Measurements from ENCODE around the gene C2CD2.

Gene C2CD2

GRCh38 chr21:41903559-41904351 lies 50.1 kb downstream of the C2CD2 start:
- no peak for DNase-seq

DNA sequence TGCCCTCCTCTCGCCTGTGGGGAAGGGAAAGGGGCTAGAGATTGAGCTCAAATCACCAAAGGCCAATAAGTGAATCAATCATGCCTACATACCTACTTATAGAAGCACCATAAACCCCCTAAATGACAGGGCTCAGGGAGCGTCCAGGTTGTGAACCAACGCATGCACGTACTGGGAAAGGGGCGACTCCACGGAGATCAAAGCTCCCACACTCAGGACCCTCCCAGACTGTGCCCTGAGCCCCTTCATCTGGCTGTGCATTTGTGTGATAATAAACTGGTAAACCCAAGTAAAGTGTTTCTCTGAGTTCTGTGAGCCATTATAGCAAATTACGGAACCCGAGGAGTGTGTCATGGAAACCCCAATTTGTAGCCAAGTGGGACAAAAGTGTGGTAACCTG lies 50.9 kb downstream of the C2CD2 start:
- no peak for DNase-seq

GRCh38 chr21:41901782-41902181 lies 52.0 kb downstream of the C2CD2 start:
- DNase-seq, result no peak

- DNase-seq, result no peak
These were observed 52.7 kb downstream of the C2CD2 start for GRCh38 chr21:41901099-41901498.

GRCh38 chr21:41900401-41900800 lies 53.4 kb downstream of the C2CD2 start:
- DNase-seq, result no peak

GRCh38 chr21:41899426-41900202 lies 54.2 kb downstream of the C2CD2 start:
- DNase-seq, result no peak

GRCh38 chr21:41898998-41899397 lies 54.8 kb downstream of the C2CD2 start:
- no peak for DNase-seq

GRCh38 chr21:41897700-41898099 lies 56.1 kb downstream of the C2CD2 start:
- DNase-seq, result no peak

DNA sequence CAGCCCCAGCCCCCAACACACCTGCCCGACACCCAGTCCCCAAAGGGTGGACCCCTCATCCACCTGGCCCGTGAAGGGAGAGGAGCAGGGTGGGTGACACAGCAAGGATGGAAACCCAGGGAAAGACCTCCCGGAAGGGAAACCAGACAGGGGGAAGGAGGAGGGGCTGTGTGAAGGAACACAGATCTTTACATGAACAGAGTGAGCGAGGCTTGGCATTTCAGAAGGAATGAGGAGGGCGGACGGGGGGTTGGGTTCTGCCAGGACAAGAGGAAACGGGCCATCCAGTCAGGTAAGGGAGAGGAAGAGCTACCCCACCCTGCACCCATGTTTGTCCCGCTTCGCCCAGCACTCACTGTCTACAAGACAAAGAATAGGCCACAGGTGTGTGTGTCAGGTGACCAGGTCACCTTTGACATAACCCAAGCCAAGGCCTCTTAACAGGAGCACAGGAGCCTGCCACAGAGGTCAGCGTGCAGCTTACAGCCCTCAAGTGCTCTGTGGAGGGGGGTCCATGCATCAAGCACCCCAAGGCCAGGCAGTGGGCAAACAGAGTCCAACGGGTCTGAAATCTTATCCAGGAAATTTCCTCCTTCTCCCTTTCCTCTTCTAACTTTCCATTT lies 56.7 kb downstream of the C2CD2 start:
- DNase-seq, result no peak

- DNase-seq, result no peak
These were observed 58.0 kb downstream of the C2CD2 start for GRCh38 chr21:41895643-41896493.

DNA sequence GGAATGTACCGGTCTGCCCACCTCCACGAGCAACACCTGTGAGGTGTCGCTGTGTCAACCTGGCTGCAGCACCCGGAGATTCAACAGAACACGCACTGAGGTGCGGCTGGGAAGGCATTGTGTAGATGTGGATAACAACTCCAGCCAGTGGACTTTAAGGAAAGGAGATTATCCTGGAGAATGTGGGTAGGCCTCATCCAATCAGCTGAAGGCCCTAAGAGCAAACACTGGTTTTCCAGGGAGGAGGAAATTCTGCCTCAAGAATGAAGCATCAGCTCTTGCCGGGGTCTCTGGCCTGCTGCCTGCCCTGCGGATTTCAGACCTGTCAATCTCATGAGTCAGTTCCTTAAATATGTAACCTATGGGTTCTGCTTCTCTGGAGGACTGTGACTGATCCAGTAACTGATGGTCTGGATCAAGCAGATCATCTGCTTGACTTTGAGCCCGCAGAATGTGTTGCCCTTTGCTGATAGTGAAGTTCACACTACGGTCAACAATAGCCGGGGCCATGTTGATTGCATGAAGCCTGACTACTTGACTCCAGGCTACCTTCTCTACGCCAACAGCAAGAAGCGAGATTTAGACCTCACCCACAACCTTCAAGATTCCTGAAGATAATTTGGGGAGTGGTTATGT lies 58.8 kb downstream of the C2CD2 start:
- no peak for DNase-seq

DNA sequence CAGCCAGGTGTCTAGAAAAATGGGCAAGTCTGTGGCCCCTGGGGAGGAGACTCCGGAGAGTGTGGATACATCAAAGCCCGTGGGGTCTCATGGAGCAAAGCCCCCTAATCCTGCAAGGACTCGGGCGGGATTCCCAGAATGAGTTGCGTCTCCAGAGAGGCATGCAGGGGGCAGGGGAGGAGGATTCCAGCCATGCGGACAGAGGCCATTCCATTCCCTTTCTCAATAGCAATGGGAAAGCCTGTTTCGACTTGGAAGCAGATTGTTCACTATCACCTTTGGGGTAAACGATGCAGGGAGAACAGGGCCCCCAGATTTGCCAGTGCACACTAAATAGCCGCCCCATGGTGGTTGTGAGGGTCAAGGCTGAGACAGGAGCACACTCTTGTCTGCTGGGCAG lies 59.3 kb downstream of the C2CD2 start:
- DNase-seq, result no peak

GRCh38 chr21:41892726-41893125 lies 61.1 kb downstream of the C2CD2 start:
- no peak for DNase-seq

DNA sequence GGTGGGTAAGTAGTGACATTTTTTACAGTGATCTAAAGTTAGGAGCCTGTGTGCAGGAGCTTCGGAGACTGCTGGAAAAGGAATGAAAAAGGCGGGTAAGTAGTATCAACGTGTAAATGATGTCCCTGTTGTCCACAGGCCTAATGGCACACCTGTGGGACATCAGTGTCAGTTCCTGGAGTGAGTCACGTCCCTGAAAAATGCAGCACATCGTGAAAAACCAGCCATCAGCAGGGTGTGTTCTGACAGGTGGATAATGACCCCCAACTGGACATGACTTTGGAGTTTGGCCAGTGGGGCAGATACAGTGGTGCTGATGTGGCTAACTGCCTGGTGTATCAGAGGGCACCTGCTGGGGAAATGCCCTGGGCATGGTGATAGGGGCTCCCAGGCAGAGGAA lies 62.7 kb downstream of the C2CD2 start:
- no peak for DNase-seq

- no peak for DNase-seq
These were observed 63.5 kb downstream of the C2CD2 start for GRCh38 chr21:41890355-41890754.

- DNase-seq, result no peak
These were observed 65.0 kb downstream of the C2CD2 start for GRCh38 chr21:41888749-41889376.

DNA sequence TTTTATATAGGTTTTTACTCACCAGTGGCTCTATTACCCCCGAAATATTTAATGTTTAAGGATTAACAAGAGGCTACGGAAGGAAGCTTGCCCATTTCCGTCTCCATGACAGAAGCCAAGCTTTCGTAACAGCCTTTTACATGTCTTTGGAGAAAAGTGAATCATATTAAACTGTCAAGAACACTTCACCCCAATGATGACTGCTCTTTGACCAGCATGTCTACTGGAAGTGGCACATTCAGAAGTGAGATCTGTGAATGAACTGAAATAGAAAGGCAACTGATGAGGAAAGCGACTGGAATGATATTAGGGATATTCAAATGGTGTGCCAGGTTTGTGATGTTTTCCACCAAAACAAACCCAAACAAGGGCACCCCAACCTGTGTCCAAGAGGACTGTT lies 66.2 kb downstream of the C2CD2 start:
- no peak for DNase-seq

- no peak for DNase-seq
These were observed 67.5 kb downstream of the C2CD2 start for GRCh38 chr21:41886328-41886727.

GRCh38 chr21:41885341-41886024 lies 68.3 kb downstream of the C2CD2 start:
- DNase-seq, result no peak

DNA sequence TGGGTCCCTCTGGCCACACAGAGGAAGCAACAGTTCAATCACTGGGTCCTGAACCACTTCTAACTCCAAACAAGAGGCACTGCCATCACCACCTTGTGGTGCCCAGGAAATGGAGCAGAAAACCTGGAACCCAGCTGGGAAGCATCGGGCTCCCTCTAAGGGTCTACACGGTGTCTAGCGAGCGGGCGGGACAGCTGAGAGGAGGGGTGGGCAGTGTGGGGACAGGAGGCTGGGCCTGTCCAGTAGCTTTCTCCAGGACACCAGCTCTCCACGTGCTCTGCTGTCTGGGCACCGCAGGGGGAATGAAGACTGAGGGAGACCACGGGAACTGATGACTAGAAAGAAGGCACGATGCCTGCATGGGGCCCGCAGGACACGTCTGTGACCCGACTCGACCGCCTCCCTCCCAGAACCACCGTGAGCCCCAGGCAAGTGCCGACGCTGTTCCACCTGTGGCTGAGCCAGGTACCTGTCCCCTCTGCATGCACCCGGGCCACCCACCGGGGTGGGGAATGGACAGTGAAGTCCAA lies 69.3 kb downstream of the C2CD2 start:
- DNase-seq, result no peak

GRCh38 chr21:41883582-41883981 lies 70.2 kb downstream of the C2CD2 start:
- DNase-seq, result no peak
